Measurements from ENCODE around the gene B3GNT5. TPM values are rescaled to one million over a fixed set of nuclear protein-coding genes. Genes with fewer than 3 reads are reported as not detected.

Gene B3GNT5
- total RNA-seq, 1 donor from 2014 or later = 25.0 TPM

- intact Hi-C loops (cut with micrococcal nuclease) = no loop called here
- H3K27me3 Mint-ChIP-seq = no peaks in the 10 kb centered on the region
- peaks cover 26% of the 10 kb centered on the region for H3K4me1 Mint-ChIP-seq
- H3K36me3 Mint-ChIP-seq (ENCODE audit: low read depth) = peaks cover 9% of the 10 kb centered on the region
- no peak overlapping the region for H3K27ac Mint-ChIP-seq
- DNase-seq = no peak
- no peaks in the 10 kb centered on the region for H3K9me3 Mint-ChIP-seq
- H3K4me3 Mint-ChIP-seq = no peak overlapping the region
Measured at GRCh38 chr3:183315739-183316138, 62.7 kb downstream of the B3GNT5 start.

DNA sequence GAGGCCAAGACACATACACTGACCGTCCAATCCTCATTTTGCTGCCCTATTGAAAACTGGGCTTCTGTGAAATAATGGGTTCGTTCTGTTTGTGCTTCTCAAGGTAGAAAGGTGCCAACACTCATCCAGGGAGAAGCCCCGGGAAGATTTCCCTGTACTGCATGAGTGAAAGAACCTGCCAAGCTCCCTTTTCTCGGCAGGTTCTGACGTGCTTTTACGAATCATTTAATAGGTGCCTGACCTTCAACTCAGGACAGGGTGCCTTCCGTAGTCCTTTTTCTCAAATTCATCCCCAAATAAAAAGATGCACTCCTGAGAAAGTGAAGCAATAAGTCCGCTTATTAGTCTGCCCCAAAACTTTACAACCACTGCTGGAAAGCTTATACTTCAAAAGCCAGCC lies 64.2 kb downstream of the B3GNT5 start:
- peaks cover 26% of the 10 kb centered on the region for H3K4me1 Mint-ChIP-seq
- H3K27ac Mint-ChIP-seq = no peak overlapping the region
- no peaks in the 10 kb centered on the region for H3K27me3 Mint-ChIP-seq
- intact Hi-C loops (cut with micrococcal nuclease) = no loop called here
- peaks cover 8% of the 10 kb centered on the region for H3K36me3 Mint-ChIP-seq (ENCODE audit: low read depth)
- no peak overlapping the region for H3K4me3 Mint-ChIP-seq
- no peaks in the 10 kb centered on the region for H3K9me3 Mint-ChIP-seq
- DNase-seq = no peak

DNA sequence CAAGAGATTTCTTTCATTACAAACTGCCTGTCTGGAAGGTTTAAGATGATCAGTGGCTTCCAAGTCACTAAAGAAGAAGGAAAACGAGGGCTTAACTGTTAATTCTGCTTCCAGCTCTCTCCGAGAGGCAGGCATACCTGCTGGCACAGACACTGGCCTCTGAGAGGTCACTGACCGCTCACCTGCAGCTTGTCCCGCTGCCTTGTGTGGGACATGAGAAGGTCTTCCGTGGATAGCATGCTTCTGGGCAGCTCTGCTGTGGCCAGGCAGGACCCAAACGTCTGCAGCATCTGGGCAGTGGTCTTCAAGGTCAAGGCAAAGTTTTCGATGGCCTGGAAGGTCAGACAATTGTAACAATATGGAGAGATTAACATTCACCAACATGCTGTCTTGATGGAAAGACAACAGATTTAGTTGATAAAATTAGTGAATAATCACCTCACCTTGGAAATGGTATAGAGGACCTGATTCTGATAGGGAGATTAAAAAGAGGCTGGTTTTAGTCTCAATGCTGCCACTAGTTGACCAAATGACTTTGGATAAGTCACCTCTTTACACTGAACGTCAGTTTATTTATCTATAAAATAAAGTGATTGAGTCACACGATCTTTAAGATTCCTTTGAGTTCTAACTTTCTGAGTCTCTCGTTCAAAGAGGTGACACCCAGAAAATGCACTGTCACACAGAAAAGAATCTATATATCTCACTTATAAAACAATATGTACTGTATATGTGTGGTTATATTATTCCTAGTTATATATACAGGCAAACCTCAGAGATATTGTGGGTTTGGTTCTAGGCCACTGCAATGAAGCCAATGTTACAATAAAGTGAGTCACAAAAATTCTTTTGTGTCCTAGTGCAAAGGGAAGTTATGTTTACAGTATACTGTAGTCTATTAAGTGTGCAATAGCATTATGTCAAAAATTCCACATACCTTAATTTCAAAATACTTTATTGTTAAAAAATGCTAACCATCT lies 65.1 kb downstream of the B3GNT5 start:
- H3K27ac Mint-ChIP-seq = no peak overlapping the region
- H3K9me3 Mint-ChIP-seq = no peaks in the 10 kb centered on the region
- no peaks in the 10 kb centered on the region for H3K27me3 Mint-ChIP-seq
- H3K4me3 Mint-ChIP-seq = no peak overlapping the region
- DNase-seq = no peak
- H3K4me1 Mint-ChIP-seq = peaks cover 20% of the 10 kb centered on the region
- intact Hi-C loops (cut with micrococcal nuclease) = no loop called here
- peaks cover 5% of the 10 kb centered on the region for H3K36me3 Mint-ChIP-seq (ENCODE audit: low read depth)

- DNase-seq = peak; percentile 66
- no peaks in the 10 kb centered on the region for H3K27me3 Mint-ChIP-seq
- peak overlapping the region; percentile 62 for H3K4me3 Mint-ChIP-seq
- H3K4me1 Mint-ChIP-seq = peaks cover 18% of the 10 kb centered on the region
- H3K36me3 Mint-ChIP-seq (ENCODE audit: low read depth) = peaks cover 5% of the 10 kb centered on the region
- intact Hi-C loops (cut with micrococcal nuclease) = loop anchor here (1.0 kb wide), 1 partner anchor 34 kb away; no protein-coding TSS in a partner anchor
- no peaks in the 10 kb centered on the region for H3K9me3 Mint-ChIP-seq
- H3K27ac Mint-ChIP-seq = peak overlapping the region; percentile 42
Measured at GRCh38 chr3:183318877-183319276, 65.8 kb downstream of the B3GNT5 start.

GRCh38 chr3:183319371-183319770 lies 66.3 kb downstream of the B3GNT5 start:
- Mint-ChIP-seq H3K36me3 (ENCODE audit: low read depth) (peaks cover 5% of the 10 kb centered on the region), H3K4me1 (peaks cover 18% of the 10 kb centered on the region), H3K4me3 (peak overlapping the region; percentile 62), H3K9me3 (no peaks in the 10 kb centered on the region), H3K27me3 (no peaks in the 10 kb centered on the region), H3K27ac (peak overlapping the region; percentile 42)
- intact Hi-C loops (cut with micrococcal nuclease) = loop anchor here (1.0 kb wide), 1 partner anchor 34 kb away; no protein-coding TSS in a partner anchor
- no peak for DNase-seq

Other genes starting within 250 kb of the B3GNT5 start
- gene MCCC1, start 153.8 kb upstream of the B3GNT5 start, total RNA-seq = 25.4 and 27.5 TPM in 2 replicates
- gene LAMP3, start 90.5 kb upstream of the B3GNT5 start, total RNA-seq = 4.1 and 6.1 TPM in 2 replicates
- gene MCF2L2, start 175.4 kb downstream of the B3GNT5 start, total RNA-seq = 4.2 and 4.8 TPM in 2 replicates

Data from activated CD4-positive, alpha-beta T cell treated with anti-CD3 and anti-CD28 coated beads, Interleukin-2, amount 10 ng/mL, durations not matched to agents 24 days and 14 days (primary cell).